ENCODE measurements around the gene ACTN4.

The ACTN4 gene

GRCh38 chr19:38725469-38726283, 78.2 kb downstream of the ACTN4 start:
- no peak for DNase-seq (ENCODE audit: low read depth)

- DNase-seq (ENCODE audit: low read depth), result no peak
Measured at GRCh38 chr19:38726284-38726673, 78.8 kb downstream of the ACTN4 start.

GRCh38 chr19:38726761-38727301, 79.4 kb downstream of the ACTN4 start:
- DNase-seq (ENCODE audit: low read depth), result peak; percentile 47

GRCh38 chr19:38727306-38727867, 79.9 kb downstream of the ACTN4 start:
- no peak for DNase-seq (ENCODE audit: low read depth)

- no peak for DNase-seq (ENCODE audit: low read depth)
Measured at GRCh38 chr19:38727868-38728660, 80.6 kb downstream of the ACTN4 start.

GRCh38 chr19:38728752-38729541, 81.5 kb downstream of the ACTN4 start:
- DNase-seq (ENCODE audit: low read depth), result no peak

GRCh38 chr19:38729653-38730469, 82.4 kb downstream of the ACTN4 start:
- peak; percentile 64 for DNase-seq (ENCODE audit: low read depth)

- DNase-seq (ENCODE audit: low read depth), result no peak
Measured at GRCh38 chr19:38730470-38730730, 83.0 kb downstream of the ACTN4 start.

GRCh38 chr19:38730731-38731589, 83.5 kb downstream of the ACTN4 start:
- DNase-seq (ENCODE audit: low read depth), result no peak

- DNase-seq (ENCODE audit: low read depth), result no peak
Measured at GRCh38 chr19:38731654-38732301, 84.3 kb downstream of the ACTN4 start.

GRCh38 chr19:38733241-38733492, 85.7 kb downstream of the ACTN4 start:
- DNase-seq (ENCODE audit: low read depth), result no peak

GRCh38 chr19:38733493-38734175, 86.2 kb downstream of the ACTN4 start:
- no peak for DNase-seq (ENCODE audit: low read depth)

- no peak for DNase-seq (ENCODE audit: low read depth)
Measured at GRCh38 chr19:38734176-38734425, 86.7 kb downstream of the ACTN4 start.

GRCh38 chr19:38734426-38735256, 87.2 kb downstream of the ACTN4 start:
- no peak for DNase-seq (ENCODE audit: low read depth)

- no peak for DNase-seq (ENCODE audit: low read depth)
Measured at GRCh38 chr19:38735257-38735686, 87.8 kb downstream of the ACTN4 start.

- peak; percentile 48 for DNase-seq (ENCODE audit: low read depth)
Measured at GRCh38 chr19:38736036-38736412, 88.6 kb downstream of the ACTN4 start.

- peak; percentile 45 for DNase-seq (ENCODE audit: low read depth)
Measured at GRCh38 chr19:38736413-38737280, 89.2 kb downstream of the ACTN4 start.
